ENCODE measurements around the gene MARK3.

DNA sequence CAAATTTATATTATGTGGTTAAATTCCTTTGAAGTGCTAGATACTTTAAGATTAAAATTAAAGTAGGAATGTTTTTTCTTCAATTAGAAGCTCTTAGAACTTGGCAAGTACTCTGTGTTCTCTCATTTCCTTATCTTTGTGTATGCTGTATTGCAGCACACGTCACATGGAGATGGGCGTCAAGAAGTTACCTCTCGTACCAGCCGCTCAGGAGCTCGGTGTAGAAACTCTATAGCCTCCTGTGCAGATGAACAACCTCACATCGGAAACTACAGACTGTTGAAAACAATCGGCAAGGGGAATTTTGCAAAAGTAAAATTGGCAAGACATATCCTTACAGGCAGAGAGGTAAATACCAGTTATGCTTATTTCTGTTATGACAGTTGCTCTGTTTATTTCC, 19.7 kb downstream of the MARK3 start:
- TF ChIP-seq FOXK2 (IDR thresholded peaks at IDR 0.05), result no peak
- TF ChIP-seq, protein P1, sequence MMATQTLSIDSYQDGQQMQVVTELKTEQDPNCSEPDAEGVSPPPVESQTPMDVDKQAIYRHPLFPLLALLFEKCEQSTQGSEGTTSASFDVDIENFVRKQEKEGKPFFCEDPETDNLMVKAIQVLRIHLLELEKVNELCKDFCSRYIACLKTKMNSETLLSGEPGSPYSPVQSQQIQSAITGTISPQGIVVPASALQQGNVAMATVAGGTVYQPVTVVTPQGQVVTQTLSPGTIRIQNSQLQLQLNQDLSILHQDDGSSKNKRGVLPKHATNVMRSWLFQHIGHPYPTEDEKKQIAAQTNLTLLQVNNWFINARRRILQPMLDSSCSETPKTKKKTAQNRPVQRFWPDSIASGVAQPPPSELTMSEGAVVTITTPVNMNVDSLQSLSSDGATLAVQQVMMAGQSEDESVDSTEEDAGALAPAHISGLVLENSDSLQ (IDR thresholded peaks at IDR 0.05), result no peak

Data from HEK293T (cell line).